Ascending aorta (tissue), 2 donors: ENCODE results near the gene CD247. TPM values are rescaled to one million over a fixed set of nuclear protein-coding genes. Genes with fewer than 3 reads are reported as not detected.

ENCODE experiments used
- DNase-seq, 2 donors: peaks; one replicate each; pipeline ENCODE4 v3.0.0-alpha.2; 2019; ENCODE audit warnings: low spot score in 2 of 2
- H3K27ac ChIP-seq, 2 donors: fragments of 200-600 bp; sonication (generic); one replicate each; pipeline ENCODE4 v1.5.1; 2016 to 2017; ENCODE audit warnings: mild to moderate bottlenecking in 1 of 2
- H3K27me3 ChIP-seq: fragments of 200-600 bp; sonication (generic); one replicate; pipeline ENCODE4 v1.5.1; 2017
- H3K36me3 ChIP-seq, 2 donors: fragments of 200-600 bp; sonication (generic); one replicate each; pipeline ENCODE4 v1.5.1; 2016
- H3K4me1 ChIP-seq, 2 donors: fragments of 200-600 bp; sonication (generic); one replicate each; pipeline ENCODE4 v1.5.1; 2016 to 2017; ENCODE audit warnings: mild to moderate bottlenecking in 1 of 2
- H3K4me3 ChIP-seq, 2 donors: fragments of 200-600 bp; sonication (generic); one replicate each; pipeline ENCODE4 v1.5.1; 2016 to 2017; ENCODE audit warnings: mild to moderate bottlenecking in 1 of 2
- H3K9me3 ChIP-seq, 2 donors: fragments of 200-600 bp; sonication (generic); one replicate each; pipeline ENCODE4 v1.5.1; 2016
- intact Hi-C: fragments of 100-400 bp; cut with DNase I; formaldehyde crosslinking; loops from one replicate; pipeline ENCODE4 v1.15.1; 2023
- total RNA-seq: library from RNA; depleted of rRNA; stranded (reverse); fragments of >200 nt; gene quantifications from one replicate; pipeline ENCODE4 v1.1.0, GENCODE V29; 2016
- TF ChIP-seq, protein P1 (sequence below), 3 experiments: fragments of 200-600 bp in 2 of 3; fragments of 450-650 bp in 1 of 3; sonication (generic) in 2 of 3; IDR thresholded peaks; one replicate each; pipeline ENCODE4 v1.5.1; 2016 to 2019; ENCODE audit warnings: antibody characterized with exemption in 3 of 3, mild to moderate bottlenecking in 1 of 3, moderate library complexity in 1 of 3

CD247 gene
- total RNA-seq, 1 donor from 2014 or later = 3.7 TPM

DNA sequence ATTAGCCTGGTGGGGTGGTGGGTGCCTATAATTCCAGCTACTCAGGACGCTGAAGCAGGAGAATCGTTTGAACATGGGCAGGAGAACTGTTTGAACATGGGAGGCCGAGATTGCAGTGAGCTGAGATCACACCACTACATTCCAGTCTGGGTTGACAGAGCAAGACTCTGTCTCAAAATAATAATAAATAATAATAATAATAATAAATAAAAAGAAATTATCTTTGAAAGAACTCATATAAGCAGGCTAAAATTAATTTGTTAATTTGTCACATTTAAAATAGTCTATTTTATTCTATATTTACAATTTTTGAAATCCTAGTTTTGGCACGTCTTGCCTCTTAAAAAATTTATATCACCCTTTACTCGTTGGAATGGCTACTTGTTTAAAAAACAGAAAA lies 27.6 kb downstream of the CD247 start:
- Histone ChIP-seq H3K9me3 (no peaks in the 10 kb centered on the region), H3K4me1 (no peaks in the 10 kb centered on the region), H3K27ac (no peak overlapping the region), H3K4me3 (no peak overlapping the region), H3K36me3 (no peaks in the 10 kb centered on the region), H3K27me3 (no peaks in the 10 kb centered on the region)
- intact Hi-C loops = no loop called here
- DNase-seq = no peak
- TF ChIP-seq, protein P1, sequence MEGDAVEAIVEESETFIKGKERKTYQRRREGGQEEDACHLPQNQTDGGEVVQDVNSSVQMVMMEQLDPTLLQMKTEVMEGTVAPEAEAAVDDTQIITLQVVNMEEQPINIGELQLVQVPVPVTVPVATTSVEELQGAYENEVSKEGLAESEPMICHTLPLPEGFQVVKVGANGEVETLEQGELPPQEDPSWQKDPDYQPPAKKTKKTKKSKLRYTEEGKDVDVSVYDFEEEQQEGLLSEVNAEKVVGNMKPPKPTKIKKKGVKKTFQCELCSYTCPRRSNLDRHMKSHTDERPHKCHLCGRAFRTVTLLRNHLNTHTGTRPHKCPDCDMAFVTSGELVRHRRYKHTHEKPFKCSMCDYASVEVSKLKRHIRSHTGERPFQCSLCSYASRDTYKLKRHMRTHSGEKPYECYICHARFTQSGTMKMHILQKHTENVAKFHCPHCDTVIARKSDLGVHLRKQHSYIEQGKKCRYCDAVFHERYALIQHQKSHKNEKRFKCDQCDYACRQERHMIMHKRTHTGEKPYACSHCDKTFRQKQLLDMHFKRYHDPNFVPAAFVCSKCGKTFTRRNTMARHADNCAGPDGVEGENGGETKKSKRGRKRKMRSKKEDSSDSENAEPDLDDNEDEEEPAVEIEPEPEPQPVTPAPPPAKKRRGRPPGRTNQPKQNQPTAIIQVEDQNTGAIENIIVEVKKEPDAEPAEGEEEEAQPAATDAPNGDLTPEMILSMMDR (IDR thresholded peaks at IDR 0.05) = no peak

DNA sequence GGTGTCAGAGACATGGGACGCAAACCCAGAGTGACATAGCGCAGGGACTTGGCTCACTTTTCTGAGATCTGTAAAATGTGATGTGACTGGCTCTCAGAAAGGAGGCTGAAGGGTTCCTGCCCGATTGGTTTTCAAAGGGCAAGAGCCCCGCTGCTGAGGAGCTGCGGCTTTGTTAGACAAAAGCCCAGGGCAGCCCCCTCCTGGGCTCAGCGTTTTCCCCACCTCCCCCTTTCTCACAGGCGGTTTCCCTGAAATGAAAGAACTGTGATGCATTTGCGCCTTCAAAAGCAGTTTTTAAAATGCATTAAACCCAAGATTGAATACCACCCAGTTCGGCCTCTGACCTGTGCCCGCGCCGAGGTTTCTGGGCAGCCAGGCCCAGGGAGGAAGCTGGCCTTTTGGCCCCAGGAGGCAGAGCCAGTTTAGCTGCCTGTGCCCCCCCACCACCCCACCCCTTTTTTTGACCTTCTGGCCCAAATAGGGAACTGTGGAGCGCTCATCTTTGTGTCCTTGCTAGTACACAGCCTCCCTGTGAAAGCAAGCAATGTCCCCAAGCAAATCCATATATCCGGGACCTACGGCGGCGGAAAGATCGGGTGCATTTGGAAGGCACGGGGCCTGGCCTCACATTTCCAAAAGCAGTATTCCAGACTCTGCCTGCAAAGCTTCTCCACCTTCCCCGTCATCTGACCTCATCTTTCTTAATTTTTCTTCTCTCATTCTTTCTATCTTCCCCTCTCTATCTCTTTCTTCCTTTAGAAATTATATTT lies 28.6 kb downstream of the CD247 start:
- H3K36me3 ChIP-seq = no peaks in the 10 kb centered on the region
- intact Hi-C loops = no loop called here
- TF ChIP-seq, protein P1 (IDR thresholded peaks at IDR 0.05) = no peak
- peak in 1 of 2 donors; percentile 53 for DNase-seq
- no peaks in the 10 kb centered on the region for H3K4me1 ChIP-seq
- H3K27me3 ChIP-seq = no peaks in the 10 kb centered on the region
- H3K4me3 ChIP-seq = no peak overlapping the region
- H3K9me3 ChIP-seq = no peaks in the 10 kb centered on the region
- no peak overlapping the region for H3K27ac ChIP-seq

GRCh38 chr1:167488786-167489185 lies 29.5 kb downstream of the CD247 start:
- H3K4me1 ChIP-seq = no peaks in the 10 kb centered on the region
- H3K27me3 ChIP-seq = no peaks in the 10 kb centered on the region
- H3K4me3 ChIP-seq = no peak overlapping the region
- no peaks in the 10 kb centered on the region for H3K36me3 ChIP-seq
- no peak overlapping the region for H3K27ac ChIP-seq
- no peaks in the 10 kb centered on the region for H3K9me3 ChIP-seq
- TF ChIP-seq, protein P1 (IDR thresholded peaks at IDR 0.05) = no peak
- DNase-seq = peak in 1 of 2 donors; percentile 41
- intact Hi-C loops = no loop called here

GRCh38 chr1:167487614-167488013 lies 30.7 kb downstream of the CD247 start:
- intact Hi-C loops = no loop called here
- TF ChIP-seq, protein P1 (IDR thresholded peaks at IDR 0.05) = no peak

DNA sequence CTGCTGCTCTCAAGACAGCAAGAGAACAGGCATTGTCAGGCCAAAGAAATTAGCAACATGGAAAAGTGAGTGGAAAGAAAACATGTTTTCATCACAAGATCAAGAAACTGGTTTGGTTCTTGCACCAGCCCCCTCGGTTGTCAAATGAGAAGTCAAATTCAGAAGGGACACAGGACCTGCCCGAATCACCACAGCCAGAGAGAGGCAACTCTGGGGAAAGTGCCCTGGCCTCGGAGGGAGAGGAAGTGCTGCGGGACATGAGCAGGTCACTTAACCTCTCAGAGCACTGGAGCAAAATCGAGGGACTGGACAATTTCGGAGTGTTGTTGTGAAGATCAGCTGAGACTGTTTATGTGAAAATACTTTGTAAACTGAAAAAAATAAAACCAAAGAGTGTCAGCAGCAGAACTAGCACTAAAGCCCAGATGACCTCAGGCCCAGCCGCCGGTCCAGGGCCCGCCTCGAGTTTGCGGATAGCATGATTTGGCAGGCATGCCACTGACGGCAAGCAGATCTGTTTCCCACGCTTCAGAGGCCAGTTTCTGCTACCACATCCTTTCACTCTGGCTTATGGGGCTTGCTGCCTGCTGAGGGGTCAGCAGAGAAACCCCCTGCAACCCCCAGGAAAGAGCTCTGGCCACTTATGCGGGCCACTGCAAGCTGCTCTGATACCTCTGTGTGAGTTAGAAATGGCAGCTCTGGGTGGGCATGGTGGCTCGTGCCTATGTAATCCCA lies 32.1 kb downstream of the CD247 start:
- peak in 1 of 2 donors; percentile 45 for DNase-seq
- Histone ChIP-seq H3K9me3 (no peaks in the 10 kb centered on the region), H3K27me3 (no peaks in the 10 kb centered on the region), H3K36me3 (no peaks in the 10 kb centered on the region), H3K4me3 (no peak overlapping the region), H3K27ac (no peak overlapping the region), H3K4me1 (no peaks in the 10 kb centered on the region)
- TF ChIP-seq, protein P1 (IDR thresholded peaks at IDR 0.05) = no peak
- intact Hi-C loops = no loop called here

More at GRCh38 chr1:167487614-167488013, 30.7 kb downstream of the CD247 start:
- DNase-seq = no peak
- no peaks in the 10 kb centered on the region for H3K27me3 ChIP-seq
- H3K27ac ChIP-seq = no peak overlapping the region
- H3K4me1 ChIP-seq = no peaks in the 10 kb centered on the region
- no peak overlapping the region for H3K4me3 ChIP-seq
- no peaks in the 10 kb centered on the region for H3K36me3 ChIP-seq
- no peaks in the 10 kb centered on the region for H3K9me3 ChIP-seq
